Measurements from ENCODE around the gene LYPD6B. TPM values are rescaled to one million over a fixed set of nuclear protein-coding genes. Genes with fewer than 3 reads are reported as not detected.
"Not testable (repeated sequence)": the region's sequence is repeated elsewhere in the genome, so short reads cannot be mapped to it uniquely, and the experiment has no call there.

LYPD6B gene
- total and polyA plus RNA-seq, 2 donors = 5.3 to 15.2 TPM

DNA sequence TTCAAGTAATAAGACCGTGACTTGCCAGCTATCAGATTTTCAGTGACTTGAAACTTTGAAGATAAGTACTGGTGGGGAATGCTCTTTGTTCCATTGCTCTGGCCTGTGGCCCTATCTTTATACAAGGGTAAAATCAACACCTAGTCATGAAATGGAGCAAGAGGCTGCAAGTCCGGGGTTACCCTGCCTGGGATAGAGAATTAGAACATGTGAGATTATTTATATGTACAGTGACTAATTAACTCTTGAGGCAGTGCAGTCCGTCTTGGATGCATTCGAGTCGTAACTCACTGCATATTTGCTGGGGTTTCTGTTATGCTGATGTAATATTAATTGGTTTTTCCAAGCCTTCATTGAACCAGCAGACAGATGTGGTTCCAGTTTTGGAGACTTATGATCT, 186.0 kb downstream of the LYPD6B start:
- H3K27ac ChIP-seq (ENCODE audit: low read depth) = no peak overlapping the region
- no peaks in the 10 kb centered on the region for H3K36me3 ChIP-seq (ENCODE audit: insufficient read depth)
- 74% methylated on average over 5 of the region's 5 CpGs for WGBS
- no peak for DNase-seq (ENCODE audit: extremely low spot score)
- no peaks in the 10 kb centered on the region for H3K4me1 ChIP-seq (ENCODE audit: insufficient read depth)
- no peak overlapping the region for H3K4me3 ChIP-seq (ENCODE audit: low read depth, low read length)

DNA sequence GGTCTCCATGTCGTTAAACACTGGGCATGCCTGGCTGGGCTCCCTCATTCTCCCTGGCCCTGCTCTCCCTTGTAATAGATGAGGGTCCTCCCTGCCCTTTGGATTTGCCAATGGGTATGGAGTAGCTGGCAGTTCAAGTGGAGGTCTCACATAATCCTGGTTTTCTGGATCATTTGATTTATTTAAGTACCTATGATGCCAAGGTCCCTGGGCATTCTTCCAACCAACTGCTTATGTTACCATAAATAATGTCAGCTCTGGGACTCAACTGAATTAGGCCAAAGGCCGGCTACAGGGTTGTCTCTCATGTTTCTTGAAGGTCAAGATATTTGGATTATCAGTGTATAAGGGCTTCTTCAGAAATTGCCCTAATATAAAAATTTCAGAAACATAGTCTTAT, 186.9 kb downstream of the LYPD6B start:
- Histone ChIP-seq H3K27ac (ENCODE audit: low read depth) (no peak overlapping the region), H3K4me3 (ENCODE audit: low read depth, low read length) (no peak overlapping the region), H3K36me3 (ENCODE audit: insufficient read depth) (no peaks in the 10 kb centered on the region), H3K4me1 (ENCODE audit: insufficient read depth) (no peaks in the 10 kb centered on the region)
- WGBS = 76% methylated on average over 2 of the region's 2 CpGs
- no peak for DNase-seq (ENCODE audit: extremely low spot score)

DNA sequence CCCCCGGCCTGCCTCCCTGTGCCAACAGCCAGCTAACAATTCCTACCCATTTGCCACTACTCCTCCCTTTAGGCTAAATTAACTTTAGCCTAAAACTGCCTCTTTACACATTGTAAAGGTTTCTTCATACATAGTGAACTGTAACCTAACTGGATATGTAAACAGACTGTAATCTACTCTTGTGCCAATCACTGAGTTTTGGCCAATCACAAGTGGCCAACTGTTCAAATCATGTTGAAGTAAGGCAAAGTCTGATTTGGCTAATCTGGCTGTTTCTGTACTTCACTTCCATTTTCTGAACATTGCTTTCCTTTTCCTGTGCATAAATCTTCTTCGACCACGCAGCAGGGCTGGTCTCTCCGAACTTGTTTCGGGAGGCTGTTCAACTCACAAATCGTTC, 188.3 kb downstream of the LYPD6B start:
- Histone ChIP-seq H3K4me1 (ENCODE audit: insufficient read depth) (no peaks in the 10 kb centered on the region), H3K36me3 (ENCODE audit: insufficient read depth) (no peaks in the 10 kb centered on the region), H3K27ac (ENCODE audit: low read depth) (no peak overlapping the region), H3K4me3 (ENCODE audit: low read depth, low read length) (no peak overlapping the region)
- no peak for DNase-seq (ENCODE audit: extremely low spot score)
- WGBS = 85% methylated on average over 6 of the region's 6 CpGs

DNA sequence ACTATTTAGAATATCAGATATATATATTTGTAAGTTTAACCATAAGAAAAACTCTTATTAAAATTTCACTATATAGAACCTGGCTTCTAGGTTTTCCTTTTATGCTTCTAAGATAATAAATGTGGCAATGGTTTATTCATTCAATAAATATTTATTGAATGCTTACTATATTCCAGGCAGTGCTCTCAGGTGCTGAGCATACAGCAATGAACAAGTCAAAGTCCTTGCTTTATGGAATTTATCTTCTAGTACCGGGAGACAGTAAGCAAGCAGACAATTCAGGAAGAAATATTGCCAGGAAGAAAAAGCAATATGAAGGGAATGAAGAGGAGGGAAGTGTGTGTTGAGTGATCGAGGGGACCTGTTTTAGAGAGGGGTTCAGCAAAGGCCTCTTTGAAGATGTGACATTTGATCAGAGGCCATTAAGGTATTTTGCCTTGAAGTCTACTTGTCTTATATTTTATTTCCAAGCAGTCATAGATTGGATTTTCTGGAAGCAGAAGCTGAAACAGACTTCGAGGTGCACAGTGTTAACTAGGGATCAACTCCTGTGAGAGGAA, 197.4 kb downstream of the LYPD6B start:
- DNase-seq (ENCODE audit: extremely low spot score) = no peak
- 46% methylated on average over 3 of the region's 3 CpGs for WGBS
- Histone ChIP-seq H3K4me1 (ENCODE audit: insufficient read depth) (no peaks in the 10 kb centered on the region), H3K36me3 (ENCODE audit: insufficient read depth) (no peaks in the 10 kb centered on the region), H3K4me3 (ENCODE audit: low read depth, low read length) (no peak overlapping the region), H3K27ac (ENCODE audit: low read depth) (no peak overlapping the region)

DNA sequence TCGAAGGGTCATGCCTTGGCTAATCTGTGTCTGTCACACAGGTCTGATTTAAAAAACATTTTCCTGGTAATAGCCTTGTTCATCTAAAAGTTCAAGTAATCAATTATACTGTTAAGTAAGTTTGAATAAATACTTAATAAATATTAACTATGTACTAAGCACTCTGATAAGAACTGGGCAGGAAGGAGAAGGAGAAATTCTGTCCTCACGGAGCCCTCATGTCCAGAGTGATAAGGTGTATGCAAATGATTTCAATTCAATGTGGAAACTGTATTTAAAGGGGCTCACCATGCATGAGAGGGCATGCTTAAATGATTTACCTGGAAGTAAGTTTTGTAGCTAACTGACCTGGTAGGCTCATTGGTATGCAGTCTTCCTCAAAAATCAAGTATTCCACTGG, 197.9 kb downstream of the LYPD6B start:
- 57% methylated on average over 2 of the region's 2 CpGs for WGBS
- H3K36me3 ChIP-seq (ENCODE audit: insufficient read depth) = no peaks in the 10 kb centered on the region
- H3K4me3 ChIP-seq (ENCODE audit: low read depth, low read length) = no peak overlapping the region
- H3K4me1 ChIP-seq (ENCODE audit: insufficient read depth) = no peaks in the 10 kb centered on the region
- no peak for DNase-seq (ENCODE audit: extremely low spot score)
- H3K27ac ChIP-seq (ENCODE audit: low read depth) = no peak overlapping the region

DNA sequence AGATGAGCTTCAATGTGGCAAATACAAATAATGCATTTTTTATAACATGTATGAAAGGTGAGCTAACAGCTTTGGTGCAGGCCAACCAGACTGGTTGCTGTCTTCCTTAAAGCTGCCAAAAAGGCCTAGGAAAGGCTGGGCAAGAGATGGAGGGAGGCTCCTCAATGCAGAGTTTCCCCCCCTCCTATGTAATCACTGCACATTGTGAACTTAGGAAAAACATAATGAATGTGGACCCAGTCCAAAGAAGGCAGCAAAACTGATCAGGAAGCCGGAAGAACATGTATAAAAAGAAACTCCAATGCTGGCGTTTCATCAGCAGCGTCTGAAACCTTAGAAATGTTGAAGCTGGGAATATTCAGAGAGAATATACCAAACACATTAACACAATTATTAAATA, 207.7 kb downstream of the LYPD6B start:
- no peak for DNase-seq (ENCODE audit: extremely low spot score)
- no peak overlapping the region for H3K27ac ChIP-seq (ENCODE audit: low read depth)
- no peaks in the 10 kb centered on the region for H3K36me3 ChIP-seq (ENCODE audit: insufficient read depth)
- WGBS = 72% methylated on average over 3 of the region's 3 CpGs
- no peak overlapping the region for H3K4me3 ChIP-seq (ENCODE audit: low read depth, low read length)
- no peaks in the 10 kb centered on the region for H3K4me1 ChIP-seq (ENCODE audit: insufficient read depth)

DNA sequence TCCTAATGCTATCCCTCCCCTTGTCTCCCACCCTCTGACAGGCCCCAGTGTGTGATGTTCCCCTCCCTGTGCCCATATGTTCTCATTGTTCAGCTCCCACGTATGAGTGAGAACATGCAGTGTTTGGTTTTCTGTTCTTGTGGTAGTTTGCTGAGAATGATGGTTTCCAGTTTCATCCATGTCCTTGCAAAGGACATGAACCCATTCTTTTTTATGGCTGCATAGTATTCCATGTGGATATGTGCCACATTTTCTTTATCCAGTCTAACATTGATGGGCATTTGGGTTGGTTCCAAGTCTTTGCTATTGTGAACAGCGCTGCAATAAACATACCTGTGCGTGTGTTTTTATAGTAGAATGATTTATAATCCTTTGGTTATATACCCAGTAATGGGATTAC, 212.9 kb downstream of the LYPD6B start:
- H3K27ac ChIP-seq (ENCODE audit: low read depth); DNase-seq (ENCODE audit: extremely low spot score); H3K4me3 ChIP-seq (ENCODE audit: low read depth, low read length); H3K36me3 ChIP-seq (ENCODE audit: insufficient read depth); H3K4me1 ChIP-seq (ENCODE audit: insufficient read depth): not testable (repeated sequence)
- 92% methylated on average over 3 of the region's 3 CpGs for WGBS

DNA sequence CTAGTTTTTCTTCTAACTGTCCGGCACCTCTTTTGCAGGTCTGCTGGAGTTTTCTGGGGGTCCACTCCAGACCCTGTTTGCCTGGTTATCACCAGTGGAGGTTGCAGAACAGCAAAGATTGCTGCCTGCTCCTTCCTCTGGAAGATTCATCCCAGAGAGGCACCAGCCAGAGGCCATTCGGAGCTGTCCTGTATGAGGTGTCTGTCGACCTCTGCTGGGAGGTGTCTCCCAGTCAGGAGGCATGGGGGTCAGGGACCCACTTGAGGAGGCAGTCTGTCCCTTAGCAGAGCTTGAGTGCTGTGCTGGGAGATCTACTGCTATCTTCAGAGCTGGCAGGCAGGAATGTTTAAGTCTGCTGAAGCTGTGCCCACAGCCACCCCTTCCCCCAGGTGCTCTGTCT, 218.4 kb downstream of the LYPD6B start:
- not testable (repeated sequence) for H3K4me3 ChIP-seq (ENCODE audit: low read depth, low read length); H3K27ac ChIP-seq (ENCODE audit: low read depth)
- 74% methylated on average over 3 of the region's 3 CpGs for WGBS

DNA sequence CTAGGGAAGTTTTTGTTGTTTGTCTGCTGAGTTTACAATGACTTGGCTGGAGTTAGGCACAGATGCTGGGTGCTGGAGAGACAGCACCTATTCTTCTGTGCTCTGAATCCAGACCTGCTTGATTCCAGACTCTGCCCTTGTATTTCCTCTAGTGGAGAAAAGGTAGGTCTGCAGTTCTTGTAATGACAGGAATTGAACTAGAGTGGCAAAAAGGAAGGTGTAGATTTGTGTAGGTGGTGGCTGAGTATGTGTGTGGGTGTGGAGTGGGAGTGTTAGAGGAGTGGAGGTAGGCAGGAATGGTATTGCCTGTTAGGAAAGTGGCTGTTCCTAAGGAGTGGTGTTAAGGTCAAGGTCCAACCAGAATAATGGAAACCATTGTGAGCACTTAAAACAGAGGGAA, 220.0 kb downstream of the LYPD6B start:
- Histone ChIP-seq H3K27ac (ENCODE audit: low read depth) (no peak overlapping the region), H3K36me3 (ENCODE audit: insufficient read depth) (no peaks in the 10 kb centered on the region), H3K4me1 (ENCODE audit: insufficient read depth) (no peaks in the 10 kb centered on the region), H3K4me3 (ENCODE audit: low read depth, low read length) (no peak overlapping the region)
- no peak for DNase-seq (ENCODE audit: extremely low spot score)

More for the DNA sequence above, 218.4 kb downstream of the LYPD6B start:
- H3K36me3 ChIP-seq (ENCODE audit: insufficient read depth); DNase-seq (ENCODE audit: extremely low spot score); H3K4me1 ChIP-seq (ENCODE audit: insufficient read depth): not testable (repeated sequence)

DNA sequence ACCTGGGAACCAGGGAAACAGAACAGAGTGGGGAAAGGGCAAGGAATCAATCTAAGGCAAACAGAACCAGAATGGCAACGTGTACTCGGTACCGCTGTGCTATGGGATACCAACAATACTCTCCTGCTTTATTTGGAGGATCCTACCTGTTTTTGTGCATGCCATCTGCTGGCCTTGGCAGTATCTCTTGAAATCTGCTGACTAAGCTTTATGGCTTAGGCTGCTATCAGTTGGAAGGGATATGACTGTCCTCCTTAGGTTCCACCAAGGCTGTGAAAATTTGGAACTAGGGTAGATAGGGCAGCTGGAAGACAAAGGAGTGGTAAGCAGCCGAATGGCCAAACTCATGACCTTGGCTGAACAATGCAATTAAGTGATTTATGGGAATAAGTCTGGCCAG, 220.6 kb downstream of the LYPD6B start:
- 96% methylated on average over 4 of the region's 4 CpGs for WGBS
- Histone ChIP-seq H3K4me3 (ENCODE audit: low read depth, low read length) (no peak overlapping the region), H3K27ac (ENCODE audit: low read depth) (no peak overlapping the region), H3K4me1 (ENCODE audit: insufficient read depth) (no peaks in the 10 kb centered on the region), H3K36me3 (ENCODE audit: insufficient read depth) (no peaks in the 10 kb centered on the region)
- no peak for DNase-seq (ENCODE audit: extremely low spot score)

DNA sequence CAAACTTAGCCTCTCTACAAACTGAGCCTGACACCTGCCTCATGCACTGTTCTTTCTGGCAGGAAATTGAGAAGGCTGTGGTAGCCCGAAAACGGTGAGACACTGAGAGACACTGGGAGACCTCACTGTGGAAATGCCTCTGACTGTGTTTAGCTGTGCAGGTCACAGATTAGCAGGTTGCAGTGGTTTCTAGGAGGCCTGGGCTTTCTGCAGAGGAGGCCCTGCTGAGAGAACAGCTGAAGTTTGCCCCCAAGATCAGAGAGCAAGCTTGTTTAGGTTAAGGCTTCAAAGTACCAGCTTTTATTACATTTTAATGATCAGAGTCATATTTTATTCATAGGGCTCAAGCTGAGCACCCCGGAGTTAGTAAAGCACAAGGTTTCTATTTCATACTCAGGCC, 223.2 kb downstream of the LYPD6B start:
- 44% methylated on average over 3 of the region's 3 CpGs for WGBS

More for the DNA sequence above, 223.2 kb downstream of the LYPD6B start:
- Histone ChIP-seq H3K4me3 (ENCODE audit: low read depth, low read length) (no peak overlapping the region), H3K4me1 (ENCODE audit: insufficient read depth) (no peaks in the 10 kb centered on the region), H3K36me3 (ENCODE audit: insufficient read depth) (no peaks in the 10 kb centered on the region), H3K27ac (ENCODE audit: low read depth) (no peak overlapping the region)
- DNase-seq (ENCODE audit: extremely low spot score) = no peak

Other genes with a start within 250 kb of the LYPD6B start
- gene KIF5C, start 163.5 kb upstream of the LYPD6B start, total RNA-seq = 10.8 TPM
- gene KIF5C, start 163.5 kb upstream of the LYPD6B start, polyA plus RNA-seq = 2.8 TPM